ENCODE results near the gene IREB2. TPM values are rescaled to one million over a fixed set of nuclear protein-coding genes. Genes with fewer than 3 reads are reported as not detected.

The IREB2 gene
- total RNA-seq, 1 donor from 2014 or later: 69.2 TPM

DNA sequence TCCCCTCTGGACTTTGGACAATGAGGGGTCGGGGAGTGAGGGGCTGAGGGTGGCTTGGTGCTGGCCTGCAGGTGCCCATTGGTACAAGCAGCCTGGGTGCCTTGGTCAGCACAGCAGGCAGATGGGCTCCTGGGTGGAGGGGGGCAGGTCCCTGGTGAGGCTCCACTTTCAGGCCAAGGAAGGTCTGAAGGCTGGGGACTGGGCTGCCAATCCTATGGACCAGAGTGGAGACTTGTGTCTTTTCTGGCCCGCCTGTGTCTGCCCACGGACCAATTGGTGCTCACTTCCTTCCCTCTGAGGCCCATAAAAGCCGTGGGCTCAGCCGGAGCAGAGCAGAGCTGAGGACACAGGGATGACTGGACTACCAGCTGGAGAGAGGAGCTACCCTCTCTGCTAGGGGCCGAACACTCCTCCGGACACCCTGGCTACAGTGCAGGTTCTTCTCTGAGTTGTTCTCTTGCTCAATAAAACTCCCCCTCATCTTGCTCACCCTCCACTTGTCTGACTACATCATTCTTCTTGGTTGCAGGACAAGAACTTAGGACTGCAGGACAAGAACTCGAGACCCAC, 31.9 kb upstream of the IREB2 start:
- TF ChIP-seq EZH2 (IDR thresholded peaks at IDR 0.05; ENCODE audit: insufficient read depth, low read length): no peak
- TF ChIP-seq, protein P1, sequence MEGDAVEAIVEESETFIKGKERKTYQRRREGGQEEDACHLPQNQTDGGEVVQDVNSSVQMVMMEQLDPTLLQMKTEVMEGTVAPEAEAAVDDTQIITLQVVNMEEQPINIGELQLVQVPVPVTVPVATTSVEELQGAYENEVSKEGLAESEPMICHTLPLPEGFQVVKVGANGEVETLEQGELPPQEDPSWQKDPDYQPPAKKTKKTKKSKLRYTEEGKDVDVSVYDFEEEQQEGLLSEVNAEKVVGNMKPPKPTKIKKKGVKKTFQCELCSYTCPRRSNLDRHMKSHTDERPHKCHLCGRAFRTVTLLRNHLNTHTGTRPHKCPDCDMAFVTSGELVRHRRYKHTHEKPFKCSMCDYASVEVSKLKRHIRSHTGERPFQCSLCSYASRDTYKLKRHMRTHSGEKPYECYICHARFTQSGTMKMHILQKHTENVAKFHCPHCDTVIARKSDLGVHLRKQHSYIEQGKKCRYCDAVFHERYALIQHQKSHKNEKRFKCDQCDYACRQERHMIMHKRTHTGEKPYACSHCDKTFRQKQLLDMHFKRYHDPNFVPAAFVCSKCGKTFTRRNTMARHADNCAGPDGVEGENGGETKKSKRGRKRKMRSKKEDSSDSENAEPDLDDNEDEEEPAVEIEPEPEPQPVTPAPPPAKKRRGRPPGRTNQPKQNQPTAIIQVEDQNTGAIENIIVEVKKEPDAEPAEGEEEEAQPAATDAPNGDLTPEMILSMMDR (IDR thresholded peaks at IDR 0.05; ENCODE audit: insufficient read depth, low read depth, low read length): no peak
- H3K4me2 ChIP-seq (ENCODE audit: low read length): no peak overlapping the region
- DNase-seq (ENCODE audit: low read depth): no peak
- H3K9ac ChIP-seq (ENCODE audit: low read length): no peak overlapping the region
- peaks cover 5% of the 10 kb centered on the region for H3K4me1 Mint-ChIP-seq (ENCODE audit: low read depth, unreplicated experiment)
- H4K20me1 ChIP-seq (ENCODE audit: insufficient read depth, low read length): no peaks in the 10 kb centered on the region
- H3K4me1 ChIP-seq (ENCODE audit: insufficient read depth, low read length): no peaks in the 10 kb centered on the region
- no peaks in the 10 kb centered on the region for H3K9me3 ChIP-seq (ENCODE audit: insufficient read depth, low read depth, low read length)
- no peak overlapping the region for H3K4me3 Mint-ChIP-seq (ENCODE audit: unreplicated experiment)
- H2AFZ ChIP-seq (ENCODE audit: low read depth, low read length): no peak overlapping the region
- peaks cover 3% of the 10 kb centered on the region for H3K27me3 Mint-ChIP-seq (ENCODE audit: low read depth, unreplicated experiment)
- peaks cover 8% of the 10 kb centered on the region for H3K27me3 ChIP-seq (ENCODE audit: insufficient read depth, low read length)
- no peak overlapping the region for H3K4me3 ChIP-seq (ENCODE audit: insufficient read depth, low read depth, low read length)
- no peaks in the 10 kb centered on the region for H3K9me3 Mint-ChIP-seq (ENCODE audit: unreplicated experiment)
- H3K27ac Mint-ChIP-seq (ENCODE audit: unreplicated experiment): no peak overlapping the region
- FAIRE-seq: no peak
- H3K36me3 ChIP-seq (ENCODE audit: insufficient read depth, low read length): no peaks in the 10 kb centered on the region
- no peaks in the 10 kb centered on the region for H3K36me3 Mint-ChIP-seq (ENCODE audit: low read depth, unreplicated experiment)
- H3K27ac ChIP-seq (ENCODE audit: low read depth, low read length): no peak overlapping the region
- H3K79me2 ChIP-seq (ENCODE audit: insufficient read depth, low read length): no peaks in the 10 kb centered on the region

DNA sequence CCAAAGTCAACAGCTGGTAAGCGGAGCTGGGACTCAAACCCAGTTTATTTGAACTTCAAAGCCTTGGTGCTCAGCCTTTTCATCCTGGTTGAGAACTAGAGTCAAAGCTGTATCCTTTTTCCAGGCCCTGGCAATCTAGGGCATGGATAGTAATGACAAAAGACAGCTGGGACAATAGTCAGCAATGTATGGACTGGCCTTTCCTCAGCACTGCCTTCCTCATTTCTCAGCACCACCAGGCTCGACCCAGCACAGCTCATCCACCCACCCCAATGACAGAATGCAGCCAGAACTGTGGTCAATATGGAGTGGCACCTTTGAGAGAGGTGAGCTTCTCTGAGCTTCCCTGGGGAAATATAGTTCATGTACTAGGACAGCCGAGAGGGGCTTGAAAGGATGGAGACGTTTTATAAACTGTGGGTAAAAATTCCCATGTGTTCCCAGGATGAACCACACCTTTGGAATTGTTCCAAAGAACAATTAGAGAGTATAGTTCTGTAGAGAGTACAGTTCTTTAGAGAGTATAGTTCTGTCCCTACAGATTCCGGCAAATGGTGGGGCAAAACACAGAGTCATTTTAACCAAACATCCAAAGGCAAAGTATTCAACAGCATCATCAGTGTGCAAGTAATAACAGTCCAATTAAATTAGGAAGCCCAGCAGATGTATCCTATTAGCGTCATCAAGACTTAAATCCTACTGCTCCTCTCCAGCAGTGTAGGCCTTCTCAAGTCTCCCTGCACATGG, 30.2 kb upstream of the IREB2 start:
- Histone ChIP-seq H4K20me1 (ENCODE audit: insufficient read depth, low read length) (no peaks in the 10 kb centered on the region), H2AFZ (ENCODE audit: low read depth, low read length) (no peak overlapping the region), H3K36me3 (ENCODE audit: insufficient read depth, low read length) (no peaks in the 10 kb centered on the region), H3K79me2 (ENCODE audit: insufficient read depth, low read length) (no peaks in the 10 kb centered on the region), H3K9me3 (ENCODE audit: insufficient read depth, low read depth, low read length) (no peaks in the 10 kb centered on the region), H3K4me2 (ENCODE audit: low read length) (no peak overlapping the region), H3K4me3 (ENCODE audit: insufficient read depth, low read depth, low read length) (no peak overlapping the region), H3K9ac (ENCODE audit: low read length) (no peak overlapping the region), H3K4me1 (ENCODE audit: insufficient read depth, low read length) (no peaks in the 10 kb centered on the region), H3K27ac (ENCODE audit: low read depth, low read length) (no peak overlapping the region), H3K27me3 (ENCODE audit: insufficient read depth, low read length) (no peaks in the 10 kb centered on the region)
- TF ChIP-seq, protein P1 (IDR thresholded peaks at IDR 0.05; ENCODE audit: insufficient read depth, low read depth, low read length): no peak
- no peak for TF ChIP-seq EZH2 (IDR thresholded peaks at IDR 0.05; ENCODE audit: insufficient read depth, low read length)
- DNase-seq (ENCODE audit: low read depth) (no peak), FAIRE-seq (no peak)
- H3K27me3 Mint-ChIP-seq (ENCODE audit: low read depth, unreplicated experiment): peaks cover 3% of the 10 kb centered on the region
- no peak overlapping the region for H3K4me3 Mint-ChIP-seq (ENCODE audit: unreplicated experiment)
- no peak overlapping the region for H3K27ac Mint-ChIP-seq (ENCODE audit: unreplicated experiment)
- no peaks in the 10 kb centered on the region for H3K9me3 Mint-ChIP-seq (ENCODE audit: unreplicated experiment)
- no peaks in the 10 kb centered on the region for H3K36me3 Mint-ChIP-seq (ENCODE audit: low read depth, unreplicated experiment)
- H3K4me1 Mint-ChIP-seq (ENCODE audit: low read depth, unreplicated experiment): peaks cover 5% of the 10 kb centered on the region

DNA sequence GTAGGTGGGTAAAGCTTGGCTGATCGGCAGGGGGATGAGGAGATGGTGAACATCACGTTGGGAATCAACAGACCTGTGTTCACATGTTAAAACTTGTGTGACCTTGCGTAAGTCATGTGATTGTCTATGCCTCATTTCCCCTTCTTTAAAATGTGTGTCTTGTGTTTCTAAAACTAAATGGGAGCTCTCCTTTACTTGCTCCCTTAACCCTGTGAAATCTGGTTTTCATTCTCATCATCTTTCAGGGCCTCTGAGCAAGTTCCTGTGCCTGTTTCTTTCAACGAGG, 29.7 kb upstream of the IREB2 start:
- no peaks in the 10 kb centered on the region for H3K79me2 ChIP-seq (ENCODE audit: insufficient read depth, low read length)
- H3K9ac ChIP-seq (ENCODE audit: low read length): no peak overlapping the region
- H3K4me2 ChIP-seq (ENCODE audit: low read length): no peak overlapping the region
- H3K4me1 Mint-ChIP-seq (ENCODE audit: low read depth, unreplicated experiment): peaks cover 5% of the 10 kb centered on the region
- no peak overlapping the region for H3K27ac ChIP-seq (ENCODE audit: low read depth, low read length)
- H3K36me3 Mint-ChIP-seq (ENCODE audit: low read depth, unreplicated experiment): no peaks in the 10 kb centered on the region
- DNase-seq (ENCODE audit: low read depth) (no peak), FAIRE-seq (no peak)
- TF ChIP-seq, protein P1 (IDR thresholded peaks at IDR 0.05; ENCODE audit: insufficient read depth, low read depth, low read length): no peak
- no peak for TF ChIP-seq EZH2 (IDR thresholded peaks at IDR 0.05; ENCODE audit: insufficient read depth, low read length)
- H3K9me3 ChIP-seq (ENCODE audit: insufficient read depth, low read depth, low read length): no peaks in the 10 kb centered on the region
- H4K20me1 ChIP-seq (ENCODE audit: insufficient read depth, low read length): no peaks in the 10 kb centered on the region
- H3K27ac Mint-ChIP-seq (ENCODE audit: unreplicated experiment): no peak overlapping the region
- no peaks in the 10 kb centered on the region for H3K4me1 ChIP-seq (ENCODE audit: insufficient read depth, low read length)
- H3K9me3 Mint-ChIP-seq (ENCODE audit: unreplicated experiment): no peaks in the 10 kb centered on the region
- H2AFZ ChIP-seq (ENCODE audit: low read depth, low read length): no peak overlapping the region
- no peak overlapping the region for H3K4me3 Mint-ChIP-seq (ENCODE audit: unreplicated experiment)
- no peaks in the 10 kb centered on the region for H3K36me3 ChIP-seq (ENCODE audit: insufficient read depth, low read length)
- H3K27me3 ChIP-seq (ENCODE audit: insufficient read depth, low read length): no peaks in the 10 kb centered on the region
- H3K4me3 ChIP-seq (ENCODE audit: insufficient read depth, low read depth, low read length): no peak overlapping the region
- H3K27me3 Mint-ChIP-seq (ENCODE audit: low read depth, unreplicated experiment): peaks cover 3% of the 10 kb centered on the region

Measured in astrocyte (in vitro differentiated cells and primary cell).